ENCODE data around the gene MSH5. TPM values are rescaled to one million over a fixed set of nuclear protein-coding genes. Genes with fewer than 3 reads are reported as not detected.
"Not testable (repeated sequence)": the region's sequence is repeated elsewhere in the genome, so short reads cannot be mapped to it uniquely, and the experiment has no call there.

Gene MSH5
- total RNA-seq, 2 donors from 2014 or later = 13.3 to 34.2 TPM

GRCh38 chr6:31784098-31784925 is 44.5 kb downstream of the MSH5 start:
- Histone ChIP-seq H3K27ac (no peak overlapping the region), H3K4me1 (no peaks in the 10 kb centered on the region), H3K4me3 (no peak overlapping the region), H3K9me3 (no peaks in the 10 kb centered on the region), H3K27me3 (no peaks in the 10 kb centered on the region), H3K36me3 (no peaks in the 10 kb centered on the region), H3K9ac (ENCODE audit: low read depth in 2 of 2, low read length in 2 of 2) (no peak overlapping the region)
- intact Hi-C loops (cut with DNase I) = no loop called here
- no peak for DNase-seq
- no peak for TF ChIP-seq CTCF (IDR thresholded peaks at IDR 0.05)

- H3K27me3 ChIP-seq = no peaks in the 10 kb centered on the region
- intact Hi-C loops (cut with DNase I) = no loop called here
- H3K27ac ChIP-seq = no peak overlapping the region
- TF ChIP-seq CTCF (IDR thresholded peaks at IDR 0.05) = no peak
- no peak overlapping the region for H3K4me3 ChIP-seq
- H3K4me1 ChIP-seq = no peaks in the 10 kb centered on the region
- no peak overlapping the region for H3K9ac ChIP-seq (ENCODE audit: low read depth in 2 of 2, low read length in 2 of 2)
- no peaks in the 10 kb centered on the region for H3K36me3 ChIP-seq
- no peak for DNase-seq
- no peaks in the 10 kb centered on the region for H3K9me3 ChIP-seq
These were observed 45.7 kb downstream of the MSH5 start for GRCh38 chr6:31785475-31785874.

- H3K27ac ChIP-seq = no peak overlapping the region
- H3K4me3 ChIP-seq = no peak overlapping the region
- H3K9ac ChIP-seq (ENCODE audit: low read depth in 2 of 2, low read length in 2 of 2) = no peak overlapping the region
- DNase-seq = no peak
- no peaks in the 10 kb centered on the region for H3K9me3 ChIP-seq
- H3K36me3 ChIP-seq = no peaks in the 10 kb centered on the region
- H3K27me3 ChIP-seq = no peaks in the 10 kb centered on the region
- peak; percentile 38 for TF ChIP-seq CTCF (IDR thresholded peaks at IDR 0.05)
- H3K4me1 ChIP-seq = peaks cover 5% of the 10 kb centered on the region
- intact Hi-C loops (cut with DNase I) = no loop called here
These were observed 51.7 kb downstream of the MSH5 start for GRCh38 chr6:31791324-31792089.

GRCh38 chr6:31792090-31792374 is 52.2 kb downstream of the MSH5 start:
- Histone ChIP-seq H3K9me3 (no peaks in the 10 kb centered on the region), H3K4me1 (peaks cover 5% of the 10 kb centered on the region), H3K9ac (ENCODE audit: low read depth in 2 of 2, low read length in 2 of 2) (no peak overlapping the region), H3K4me3 (no peak overlapping the region), H3K27me3 (no peaks in the 10 kb centered on the region), H3K27ac (no peak overlapping the region), H3K36me3 (no peaks in the 10 kb centered on the region)
- DNase-seq = no peak
- no peak for TF ChIP-seq CTCF (IDR thresholded peaks at IDR 0.05)
- intact Hi-C loops (cut with DNase I) = no loop called here

- Histone ChIP-seq H3K9me3 (no peaks in the 10 kb centered on the region), H3K27ac (no peak overlapping the region), H3K36me3 (no peaks in the 10 kb centered on the region), H3K4me1 (peaks cover 5% of the 10 kb centered on the region), H3K27me3 (no peaks in the 10 kb centered on the region), H3K9ac (ENCODE audit: low read depth in 2 of 2, low read length in 2 of 2) (no peak overlapping the region), H3K4me3 (no peak overlapping the region)
- TF ChIP-seq CTCF (IDR thresholded peaks at IDR 0.05) = no peak
- intact Hi-C loops (cut with DNase I) = no loop called here
- DNase-seq = no peak
These were observed 53.0 kb downstream of the MSH5 start for GRCh38 chr6:31792761-31793171.

- H3K36me3 ChIP-seq; intact Hi-C loops (cut with DNase I); H3K27me3 ChIP-seq; H3K27ac ChIP-seq; H3K9me3 ChIP-seq; DNase-seq; H3K4me1 ChIP-seq; H3K4me3 ChIP-seq: not testable (repeated sequence)
- H3K9ac ChIP-seq (ENCODE audit: low read depth in 2 of 2, low read length in 2 of 2) = peak overlapping the region in 1 of 2 donors; percentile 98
These were observed 54.1 kb downstream of the MSH5 start for GRCh38 chr6:31793927-31794245.
